GM11168 (cell line): ENCODE data around the gene DPF1.

ENCODE experiments used
- in situ Hi-C: fragments of 300-500 bp; cut with MboI; formaldehyde crosslinking; loops from one replicate; pipeline ENCODE4 v1.12.0; 2022; ENCODE audit warnings: low sequenced_read_pairs; ENCODE audit not compliant: unreplicated experiment

Gene DPF1

DNA sequence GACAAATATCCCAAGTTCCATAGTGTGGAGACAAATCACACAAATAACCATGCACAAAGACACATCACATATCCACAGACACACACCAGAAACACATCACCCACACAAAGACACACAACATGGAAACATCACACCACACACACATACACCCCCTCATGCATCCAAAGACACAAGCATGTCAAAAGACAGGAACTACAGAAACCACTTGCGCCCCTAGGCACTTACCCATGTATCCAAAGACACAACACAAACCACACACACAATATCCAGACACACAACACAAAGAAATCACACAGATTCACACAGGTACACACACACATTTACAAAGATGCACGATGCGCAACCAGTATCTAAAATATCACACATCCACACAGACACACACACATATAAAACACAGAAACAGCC, 901 bp downstream of the DPF1 start:
- in situ Hi-C loops = no loop called here

DNA sequence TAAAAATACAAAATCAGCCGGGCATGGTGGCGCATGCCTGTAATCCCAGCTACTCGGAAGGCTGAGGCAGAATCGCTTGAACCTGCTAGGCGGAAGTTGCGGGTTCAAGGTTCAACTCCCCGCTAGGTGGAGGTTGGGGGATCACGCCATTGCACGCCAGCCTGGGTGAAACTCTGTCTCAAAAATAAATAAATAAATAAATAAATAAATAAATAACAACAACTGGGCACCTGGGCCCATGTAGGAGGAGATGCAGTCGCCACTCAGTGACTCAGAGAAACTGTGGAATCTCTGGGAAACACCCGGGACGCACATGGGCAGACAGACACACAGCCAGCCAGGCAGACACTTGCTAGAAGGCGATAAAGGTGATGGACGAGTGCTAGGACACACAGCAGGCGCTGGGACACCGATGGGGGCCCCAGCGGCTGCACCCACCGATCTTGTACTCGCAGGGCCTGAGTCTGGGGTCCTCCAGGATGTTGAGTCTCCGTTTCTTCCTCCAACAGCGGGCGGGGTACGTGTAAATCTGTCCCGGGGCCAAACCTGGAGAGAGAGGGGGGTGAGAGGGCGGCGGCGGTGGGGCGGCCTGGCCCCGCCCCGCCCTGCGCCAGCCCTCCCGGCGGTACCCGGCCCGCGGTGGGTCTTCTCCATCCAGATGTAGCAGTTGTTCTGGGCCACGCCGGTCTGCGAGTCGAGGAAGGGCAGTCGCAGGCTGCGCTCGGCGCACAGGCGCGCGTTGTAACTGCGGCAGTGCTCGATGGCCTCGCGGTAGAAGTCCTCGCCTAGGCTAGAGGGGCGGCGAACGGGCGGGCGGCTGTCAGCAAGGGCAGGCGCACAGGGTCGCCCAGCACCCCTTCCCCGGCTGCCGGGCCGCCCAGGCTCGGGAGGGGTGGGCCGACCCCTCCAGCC, 1.8 kb downstream of the DPF1 start:
- in situ Hi-C loops = no loop called here

DNA sequence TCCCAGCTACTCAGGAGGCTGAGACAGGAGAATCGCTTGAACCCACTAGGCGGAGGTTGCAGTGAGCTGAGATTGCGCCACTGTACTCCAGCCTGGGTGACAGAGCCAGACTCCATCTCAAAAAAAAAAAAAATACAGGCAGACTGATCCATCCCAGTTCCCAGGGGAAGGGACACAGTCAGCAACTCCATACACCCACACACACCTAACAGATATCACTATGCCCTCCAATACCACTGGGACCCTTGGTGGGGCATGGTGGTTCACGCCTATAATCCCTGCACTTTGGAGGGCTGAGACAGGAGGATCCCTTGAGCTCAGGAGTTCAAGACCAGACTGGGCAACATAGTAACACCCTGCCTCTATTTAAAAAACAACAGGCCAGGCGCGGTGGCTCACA, 2.6 kb downstream of the DPF1 start:
- in situ Hi-C loops = no loop called here

DNA sequence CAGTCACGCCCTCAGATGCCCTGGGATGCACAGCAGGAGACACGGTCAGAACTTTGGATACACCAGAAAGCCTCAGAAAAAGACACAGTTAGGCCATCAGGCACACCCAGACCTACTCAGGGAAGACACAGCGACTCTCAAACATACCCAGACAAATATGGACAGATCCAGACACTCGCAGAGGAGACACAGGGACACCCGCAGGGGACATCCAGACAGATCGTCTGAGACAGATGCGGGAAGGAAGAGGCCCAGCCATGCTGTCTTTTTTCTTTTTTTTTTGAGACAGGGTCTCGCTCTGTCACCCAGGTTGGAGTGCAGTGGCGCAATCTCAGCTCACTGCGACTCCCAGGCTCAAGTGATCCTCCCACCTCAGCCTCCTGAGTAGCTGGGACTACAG, 4.8 kb downstream of the DPF1 start:
- in situ Hi-C loops = no loop called here

DNA sequence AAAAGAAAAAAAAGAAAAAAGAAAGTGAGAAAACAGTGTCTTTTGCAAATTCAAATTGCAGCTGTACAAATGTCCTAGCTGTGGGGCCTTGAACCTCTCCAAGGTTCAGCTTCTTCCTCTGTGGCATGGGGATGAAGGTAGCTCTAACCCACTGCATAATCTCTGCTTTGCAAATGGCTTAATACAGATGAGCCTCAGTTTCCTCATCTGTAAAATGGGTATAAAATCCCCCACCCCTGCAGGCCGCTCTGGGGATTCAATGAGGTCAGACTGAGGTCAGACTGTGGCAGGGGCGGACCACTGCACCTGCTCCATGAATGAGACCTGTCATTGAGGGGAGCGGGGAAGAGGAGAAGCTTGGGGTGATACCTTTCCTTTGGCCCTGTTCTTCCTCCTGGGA, 5.8 kb downstream of the DPF1 start:
- in situ Hi-C loops = no loop called here

DNA sequence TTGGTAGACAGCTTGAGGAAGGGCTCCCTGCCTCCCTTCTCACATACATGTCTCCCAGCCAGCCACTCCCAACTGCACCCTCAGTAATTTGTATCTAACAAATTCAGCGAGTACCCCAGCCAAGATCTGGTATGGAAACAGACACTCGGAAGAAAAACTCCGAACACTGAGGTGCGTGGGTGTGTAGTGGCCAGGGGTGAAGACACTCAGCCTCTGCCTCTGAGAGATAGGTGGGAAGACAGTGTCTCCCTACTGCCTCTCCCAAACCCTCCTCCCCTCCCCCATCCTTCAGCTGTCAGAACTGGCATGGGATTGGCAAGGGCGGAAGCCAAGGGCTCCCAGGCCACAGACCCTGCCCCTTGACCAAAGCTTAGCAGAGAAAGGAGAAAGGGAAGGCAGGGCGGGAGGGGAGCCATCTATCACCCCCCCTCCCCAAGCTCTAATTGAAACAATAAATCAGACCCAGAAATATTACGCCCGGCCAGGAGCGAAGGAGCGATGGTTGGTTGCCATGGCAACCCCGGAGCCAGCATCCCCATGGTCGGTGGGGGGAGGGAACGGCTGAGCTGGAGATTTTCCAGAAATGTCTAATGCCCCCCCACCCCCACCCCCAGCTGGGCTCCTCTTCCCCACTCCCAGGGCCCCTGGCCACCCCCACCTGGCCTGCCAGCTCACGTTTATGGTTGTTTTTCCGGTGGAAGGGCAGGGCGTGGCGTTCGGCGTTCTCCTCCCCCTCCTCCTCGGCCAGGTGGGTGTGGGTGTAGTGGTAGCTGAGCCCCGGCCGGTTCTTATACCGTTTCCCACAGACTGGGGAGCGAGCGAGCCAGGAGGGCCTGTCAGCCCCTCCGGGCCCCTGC, 7.0 kb downstream of the DPF1 start:
- in situ Hi-C loops = no loop called here

DNA sequence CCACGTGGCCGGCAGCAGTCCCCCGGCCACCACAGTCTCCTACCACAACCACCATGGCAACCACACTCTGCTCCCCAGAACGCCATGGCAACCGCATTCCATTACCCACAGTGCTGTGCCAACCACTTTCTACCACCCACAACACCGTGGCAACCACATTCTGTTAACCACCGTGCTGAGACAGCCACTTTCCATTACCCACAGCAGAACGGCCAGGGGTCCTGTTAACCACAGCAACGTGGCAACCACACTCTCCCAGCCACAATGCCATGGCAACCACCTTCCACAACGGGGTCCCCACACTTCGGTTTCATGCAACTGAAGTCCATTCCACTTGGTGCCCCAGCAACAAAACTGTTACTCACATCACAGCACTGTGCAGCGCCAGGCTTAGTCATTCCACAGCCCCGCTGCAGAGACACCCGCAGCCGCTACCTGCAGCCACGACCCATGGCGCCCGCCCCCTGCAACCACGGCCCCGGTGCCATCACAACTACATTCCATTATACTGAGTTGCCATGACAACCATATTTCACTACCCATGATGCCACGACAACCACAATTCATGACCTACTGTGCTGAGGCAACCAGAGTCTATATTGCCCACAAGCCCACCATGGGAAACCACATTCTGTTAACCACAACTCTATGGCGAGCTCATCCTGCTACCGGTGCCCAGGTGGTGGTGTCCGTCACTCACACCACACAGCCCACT, 10.0 kb downstream of the DPF1 start:
- in situ Hi-C loops = no loop called here

DNA sequence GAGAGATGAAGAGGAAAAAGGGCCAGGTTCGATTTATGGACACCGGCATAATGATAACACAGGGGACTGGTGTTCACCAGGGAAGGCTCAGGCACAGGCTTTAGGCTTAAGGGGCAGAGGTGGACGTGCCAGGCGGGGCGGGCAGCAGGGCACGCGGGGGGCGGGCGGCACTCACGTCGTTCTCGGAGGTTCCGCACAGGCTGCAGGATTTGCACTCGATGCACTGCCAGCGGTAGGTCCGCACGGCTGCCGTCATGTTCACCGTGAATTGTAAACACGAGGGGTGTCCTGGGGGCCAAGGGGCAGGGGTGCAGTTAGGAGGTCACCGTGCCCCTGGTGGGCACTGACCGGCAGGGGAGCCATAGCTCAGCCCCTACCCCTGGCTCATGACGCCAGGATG, 10.6 kb downstream of the DPF1 start:
- in situ Hi-C loops = no loop called here

DNA sequence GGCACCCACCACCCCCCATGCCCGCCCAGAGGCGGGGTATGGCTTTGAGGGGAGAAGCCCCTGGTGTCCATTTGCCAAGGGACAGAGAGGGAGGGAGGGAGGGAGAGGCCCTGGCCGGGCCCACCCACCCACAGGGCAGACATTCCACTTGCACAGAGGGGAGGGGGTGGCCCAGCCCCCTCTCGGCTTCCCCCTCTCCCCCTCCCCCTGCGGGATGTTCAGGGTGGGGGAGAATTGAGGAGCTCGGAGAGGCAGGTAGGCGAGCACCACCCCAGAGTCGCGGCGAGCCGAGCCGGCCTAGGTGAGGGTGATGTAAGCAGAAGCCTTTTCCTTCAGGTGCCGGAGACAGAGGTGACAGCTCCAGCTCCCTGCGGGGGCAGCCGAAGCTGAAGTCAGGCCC, 12.3 kb downstream of the DPF1 start:
- in situ Hi-C loops = no loop called here

DNA sequence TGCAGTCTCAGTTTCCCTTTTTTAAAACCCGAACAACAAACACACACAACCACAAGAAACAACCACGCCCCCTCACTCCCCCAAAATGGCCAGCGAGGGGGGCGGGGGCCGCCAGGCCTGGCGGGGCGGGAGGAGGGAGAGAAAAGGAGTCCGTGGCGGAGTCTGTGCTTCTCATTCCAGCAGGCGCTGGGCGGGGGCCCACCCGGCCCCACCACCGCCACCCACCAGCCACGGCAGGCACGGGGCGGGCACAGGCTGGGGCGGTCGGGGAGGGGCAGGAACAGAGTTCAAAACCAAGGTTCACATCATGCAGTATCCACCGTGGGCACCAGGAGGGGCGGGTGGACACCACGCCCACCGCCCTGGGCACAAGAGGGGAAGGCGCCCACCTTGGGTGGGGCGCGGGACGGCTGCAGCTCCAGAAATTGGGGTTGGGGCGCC, 12.9 kb downstream of the DPF1 start:
- in situ Hi-C loops = no loop called here

DNA sequence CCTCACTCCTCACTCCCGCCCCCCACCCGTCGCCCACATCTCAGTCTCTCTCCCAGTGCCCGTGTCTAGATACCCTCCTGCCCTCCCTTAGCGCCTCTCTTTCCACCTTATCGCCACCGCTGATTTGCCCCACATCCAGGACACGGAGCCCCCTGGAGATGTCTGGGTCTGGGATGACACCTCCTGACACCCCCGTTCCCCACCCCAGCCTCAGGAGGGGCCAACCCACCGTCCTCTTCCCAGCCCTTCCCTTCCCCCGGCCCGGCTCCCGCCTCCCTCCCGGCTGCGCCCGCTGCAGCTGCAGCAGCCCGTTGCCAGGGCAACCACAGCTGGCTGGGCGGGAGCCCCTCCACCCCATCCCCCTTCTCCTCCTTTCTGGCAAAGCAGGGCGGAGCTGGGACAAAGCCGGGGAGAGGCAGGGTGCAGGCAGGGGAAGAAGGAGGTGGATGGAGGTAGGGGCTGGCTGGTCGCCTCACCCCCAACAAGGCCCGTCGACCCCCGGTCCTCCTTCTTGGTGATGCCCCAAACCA, 13.5 kb downstream of the DPF1 start:
- in situ Hi-C loops = no loop called here

DNA sequence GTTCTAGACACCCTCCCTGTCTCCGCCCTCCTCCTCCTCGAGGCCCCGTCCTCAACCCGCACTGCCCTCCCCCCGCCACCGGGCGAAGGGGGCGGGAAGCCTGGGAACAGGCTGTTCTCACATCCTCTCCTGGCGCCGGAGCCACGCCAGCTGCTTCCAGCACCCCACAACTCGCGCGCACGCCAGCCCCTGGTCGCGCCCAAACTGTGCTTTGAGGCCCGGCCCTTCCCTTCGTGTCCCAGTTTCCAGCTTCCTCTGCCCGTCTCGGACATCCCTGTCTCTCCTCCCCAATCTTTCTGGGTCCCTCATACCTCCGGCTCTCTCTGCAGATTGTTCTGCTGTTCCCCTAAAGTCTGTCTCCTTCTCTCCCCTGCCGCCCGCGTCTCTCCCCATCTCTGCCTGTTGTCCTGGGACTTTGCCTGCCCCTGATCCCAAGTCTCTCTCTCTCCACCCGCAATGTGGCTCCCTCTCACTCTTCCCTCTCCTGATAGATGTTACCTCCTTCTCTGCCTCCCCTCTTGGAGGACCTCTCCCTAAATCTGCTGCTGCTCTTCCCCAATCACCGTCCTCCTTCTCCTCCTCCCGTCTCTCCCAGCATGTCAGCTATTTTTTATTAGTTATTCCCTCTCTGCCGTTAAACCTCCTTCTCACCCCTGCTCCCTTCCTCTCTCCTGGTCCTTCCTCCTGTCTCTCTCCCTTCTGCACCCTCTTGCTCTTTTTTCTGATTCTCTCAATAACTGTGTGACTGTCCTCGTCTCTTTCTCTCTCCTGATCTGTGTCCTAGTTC, 14.2 kb downstream of the DPF1 start:
- in situ Hi-C loops = no loop called here

DNA sequence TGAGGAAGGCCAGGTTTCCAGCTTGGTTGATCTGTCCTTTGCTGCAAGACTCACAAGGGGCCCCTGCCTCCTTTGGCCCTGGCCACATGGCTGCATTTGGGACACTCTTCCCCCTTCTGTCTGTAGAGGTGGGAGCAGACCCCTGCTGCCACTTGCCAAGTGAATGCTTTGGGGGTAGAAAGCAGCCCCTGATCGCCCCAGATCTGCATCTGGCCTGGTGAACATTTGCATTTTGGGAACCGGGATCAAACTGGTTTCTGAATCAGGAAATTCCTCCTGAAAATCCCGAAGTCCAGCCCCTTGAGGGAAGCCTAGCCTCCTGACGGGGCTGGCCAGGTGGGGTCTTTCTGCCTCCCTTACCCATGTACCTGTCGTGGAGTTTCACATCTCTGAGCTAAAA, 14.9 kb downstream of the DPF1 start:
- in situ Hi-C loops = no loop called here

DNA sequence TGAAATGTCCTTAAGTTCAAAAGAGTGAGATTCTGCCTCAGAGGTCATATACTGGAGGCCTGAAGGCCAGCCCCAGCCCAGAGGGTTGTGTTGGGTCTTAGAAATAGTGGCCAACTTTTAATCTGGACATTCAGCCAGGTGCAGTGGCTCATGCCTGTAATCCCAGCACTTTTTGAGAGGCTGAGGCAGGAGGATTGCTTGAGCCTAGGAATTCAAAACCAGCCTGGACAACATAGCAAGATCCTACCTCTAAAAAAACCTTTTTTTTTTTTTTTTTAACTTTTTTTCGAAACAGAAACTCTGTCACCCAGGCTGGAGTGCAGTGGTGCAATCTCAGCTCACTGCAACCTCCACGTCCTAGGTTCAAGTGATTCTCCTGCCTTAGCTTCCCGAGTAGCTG, 15.5 kb downstream of the DPF1 start:
- in situ Hi-C loops = no loop called here

DNA sequence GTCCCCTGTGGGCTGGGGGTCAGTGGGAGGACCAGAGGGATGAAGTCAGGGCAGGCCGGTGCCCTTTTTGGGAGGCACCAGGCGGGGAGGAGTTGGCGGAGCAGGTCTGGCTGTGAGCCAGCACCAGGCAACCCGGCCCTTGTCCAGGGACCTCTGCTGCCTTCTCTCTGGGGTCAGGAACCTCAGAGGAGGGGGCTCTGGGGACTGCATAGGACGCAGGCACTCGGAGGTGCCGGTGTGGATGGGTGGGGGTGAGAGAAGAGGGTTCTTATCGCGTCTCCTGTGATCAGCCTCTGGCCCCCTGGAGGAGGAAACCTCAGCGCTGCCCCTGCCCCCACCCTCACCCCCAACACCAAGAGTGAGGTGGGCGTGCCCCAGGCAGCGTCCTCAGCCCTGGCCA, 16.5 kb downstream of the DPF1 start:
- in situ Hi-C loops = no loop called here

DNA sequence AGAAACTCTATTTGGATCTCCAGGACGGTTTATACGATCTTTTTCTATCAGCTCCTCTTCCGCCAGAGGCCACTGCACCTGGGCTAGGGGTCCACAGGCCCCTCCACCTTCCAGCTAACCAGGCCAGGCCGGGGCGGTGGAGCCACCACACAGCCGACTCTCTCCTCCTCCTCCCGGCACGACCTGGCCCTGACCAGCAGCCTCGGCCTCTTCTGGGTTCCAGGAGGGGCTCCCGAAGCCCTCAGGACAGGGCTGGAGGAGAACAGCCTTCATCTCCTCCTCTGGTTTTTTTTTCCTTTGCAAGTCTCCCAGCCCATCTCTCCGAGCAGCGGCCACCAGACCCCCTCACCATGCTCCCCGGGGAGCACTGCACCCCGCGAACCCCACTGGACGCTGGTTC, 17.1 kb downstream of the DPF1 start:
- in situ Hi-C loops = no loop called here

DNA sequence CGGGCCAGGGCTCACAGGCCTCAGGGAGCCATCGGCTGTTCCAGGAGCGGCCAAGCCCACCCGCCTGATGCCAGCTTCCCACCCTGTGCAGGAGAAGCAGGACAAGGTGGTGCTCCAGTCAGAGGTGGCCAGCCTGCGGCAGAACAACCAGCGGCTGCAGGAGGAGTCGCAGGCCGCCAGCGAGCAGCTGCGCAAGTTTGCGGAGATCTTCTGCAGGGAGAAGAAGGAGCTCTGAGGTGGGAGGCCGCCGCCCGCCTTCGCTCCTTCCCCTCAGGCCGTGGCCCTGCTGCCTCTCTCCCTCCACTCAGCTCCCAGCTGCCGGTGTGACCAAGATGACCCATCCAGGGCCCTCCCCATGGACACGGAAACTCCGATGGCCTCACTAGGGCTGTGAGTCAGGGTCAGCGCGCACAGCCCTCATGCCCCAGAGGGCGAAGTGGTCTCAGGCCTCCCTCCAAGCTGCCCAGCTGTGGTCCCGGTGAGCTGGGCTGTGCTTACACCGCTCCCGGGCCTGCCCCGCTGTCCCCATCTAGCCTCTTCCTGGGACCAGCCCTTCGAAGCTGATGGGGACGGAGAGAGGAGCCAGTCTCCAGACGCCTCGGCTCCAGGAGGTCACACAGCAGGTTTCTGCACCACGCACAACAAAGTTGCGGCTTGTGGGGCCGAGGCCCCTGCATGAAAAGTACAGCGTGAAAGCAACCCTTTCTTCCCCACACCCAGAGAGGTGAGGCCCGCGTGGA, 17.8 kb downstream of the DPF1 start:
- in situ Hi-C loops = no loop called here

DNA sequence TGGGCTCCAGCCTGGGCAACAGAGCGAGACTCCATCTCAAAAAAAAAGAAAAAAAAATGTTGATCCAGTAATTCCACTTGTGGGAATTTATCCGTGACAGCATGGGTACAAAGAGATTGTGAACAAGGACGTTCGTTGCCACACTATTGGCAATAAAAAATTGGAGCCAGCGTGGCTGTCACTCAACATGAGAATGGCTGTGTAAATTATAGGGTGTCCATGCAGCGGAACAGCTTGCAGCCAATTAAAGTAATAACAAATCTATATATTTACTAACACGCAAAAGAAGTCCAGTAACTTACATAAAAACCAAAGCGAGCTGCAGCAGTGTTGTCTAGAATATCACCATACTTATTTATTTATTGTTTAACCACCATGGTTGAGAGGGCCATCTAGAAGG, 19.3 kb downstream of the DPF1 start:
- in situ Hi-C loops = no loop called here

DNA sequence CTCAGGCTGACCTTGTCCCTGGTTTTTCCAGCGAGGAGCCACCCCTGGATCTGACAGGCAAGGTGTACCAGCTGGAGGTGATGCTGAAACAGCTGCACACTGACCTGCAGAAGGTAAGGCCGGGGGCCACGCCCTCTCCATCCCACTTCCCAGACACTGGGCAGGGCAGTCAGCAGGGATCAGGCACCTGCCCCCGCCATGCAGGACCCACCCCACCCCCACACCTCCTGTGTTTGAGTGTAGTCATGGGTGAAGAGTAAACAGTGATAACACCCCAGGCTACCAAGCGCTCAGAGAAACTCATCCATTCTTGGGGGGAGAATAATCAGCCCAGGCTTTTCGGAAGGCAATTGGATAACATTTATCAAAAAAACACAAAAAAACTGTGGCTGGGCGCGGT, 19.9 kb downstream of the DPF1 start:
- in situ Hi-C loops = no loop called here
